ENCODE measurements around the gene RHOT1.

- no peak for TF ChIP-seq CTCF (IDR thresholded peaks at IDR 0.05; ENCODE audit: insufficient read depth, low read length)
- no peak for TF ChIP-seq POLR2AphosphoS5 (IDR thresholded peaks at IDR 0.05; ENCODE audit: low read depth)
- no peak for TF ChIP-seq SPI1 (IDR thresholded peaks at IDR 0.05; ENCODE audit: borderline replicate concordance, low read depth)
- no peak for TF ChIP-seq REST (IDR thresholded peaks at IDR 0.05; ENCODE audit: insufficient replicate concordance, low read depth)
These were observed 93.3 kb downstream of the RHOT1 start for GRCh38 chr17:32235588-32235987.
